Stimulated activated CD8-positive, alpha-beta memory T cell treated with anti-CD3 and anti-CD28 coated beads, Interleukin-15, amount 100 ng/mL, for 24 hours (primary cell): Measurements from ENCODE around the gene ACTR1B.
"Not testable (repeated sequence)": the region's sequence is repeated elsewhere in the genome, so short reads cannot be mapped to it uniquely, and the experiment has no call there.

Source experiments
- DNase-seq: peaks from one replicate; pipeline ENCODE4 v3.0.0-alpha.2; 2020; ENCODE audit warnings: low read depth

The ACTR1B gene

GRCh38 chr2:97658691-97659157 is 5.1 kb downstream of the ACTR1B start:
- DNase-seq, result no peak

GRCh38 chr2:97657986-97658690 is 5.7 kb downstream of the ACTR1B start:
- no peak for DNase-seq

- DNase-seq, result no peak
These were observed 6.8 kb downstream of the ACTR1B start for GRCh38 chr2:97656905-97657587.

GRCh38 chr2:97656129-97656755 is 7.6 kb downstream of the ACTR1B start:
- no peak for DNase-seq

- DNase-seq, result no peak
These were observed 9.1 kb downstream of the ACTR1B start for GRCh38 chr2:97654791-97655190.

- DNase-seq, result no peak
These were observed 9.5 kb downstream of the ACTR1B start for GRCh38 chr2:97654309-97654708.

GRCh38 chr2:97653874-97654273 is 10.0 kb downstream of the ACTR1B start:
- DNase-seq, result no peak

GRCh38 chr2:97653473-97653872 is 10.4 kb downstream of the ACTR1B start:
- no peak for DNase-seq

- DNase-seq, result no peak
These were observed 12.7 kb downstream of the ACTR1B start for GRCh38 chr2:97651114-97651513.

GRCh38 chr2:97646977-97647376 is 16.9 kb downstream of the ACTR1B start:
- no peak for DNase-seq

GRCh38 chr2:97645695-97646629 is 17.9 kb downstream of the ACTR1B start, which contains the start of gene COX5B:
Gene COX5B (plus strand): TSS chr2:97646062. CDS start chr2:97646087, 25 bp downstream.
- peak; percentile 94 for DNase-seq

- no peak for DNase-seq
These were observed 18.6 kb downstream of the ACTR1B start for GRCh38 chr2:97645112-97645694.

GRCh38 chr2:97644023-97644717 is 19.7 kb downstream of the ACTR1B start:
- no peak for DNase-seq

GRCh38 chr2:97626049-97626430 is 37.8 kb downstream of the ACTR1B start:
- DNase-seq, result not testable (repeated sequence)

- DNase-seq, result not testable (repeated sequence)
These were observed 38.3 kb downstream of the ACTR1B start for GRCh38 chr2:97625354-97626048.

- DNase-seq, result not testable (repeated sequence)
These were observed 40.9 kb downstream of the ACTR1B start for GRCh38 chr2:97622976-97623375.

- DNase-seq, result not testable (repeated sequence)
These were observed 43.4 kb downstream of the ACTR1B start for GRCh38 chr2:97620492-97620891.

GRCh38 chr2:97618939-97619827 is 44.7 kb downstream of the ACTR1B start:
- not testable (repeated sequence) for DNase-seq

GRCh38 chr2:97617911-97618310 is 45.9 kb downstream of the ACTR1B start:
- no peak for DNase-seq
